ENCODE data around the gene ITPKB. TPM values are rescaled to one million over a fixed set of nuclear protein-coding genes. Genes with fewer than 3 reads are reported as not detected.

ITPKB gene
- total RNA-seq, 1 experiment from 2014 or later: 17.7 TPM

DNA sequence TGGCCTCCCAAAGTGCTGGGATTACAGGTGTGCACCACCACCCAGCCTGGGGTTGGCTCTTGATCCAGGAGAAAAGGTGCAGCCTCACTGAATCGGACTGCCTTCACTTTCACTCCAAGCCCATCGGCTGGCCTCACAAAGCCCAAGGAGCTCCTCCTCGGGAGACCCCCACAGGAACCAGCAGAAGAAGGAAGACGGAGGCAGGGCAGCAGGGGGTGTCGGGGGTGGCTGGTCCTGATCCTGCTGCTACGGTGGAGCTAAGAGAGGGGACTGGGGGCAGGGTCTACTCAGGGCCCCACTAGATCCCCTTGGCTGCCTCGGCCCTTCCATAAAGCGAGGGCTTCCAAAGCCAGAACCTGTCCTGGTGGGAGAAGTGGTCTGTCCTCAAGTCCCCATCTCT, 96.7 kb downstream of the ITPKB start:
- ChIA-PET POLR2A (ENCODE audit: unreplicated experiment) (no interaction called here), CTCF (no interaction called here)
- no TSS peak for BruUV-seq (replicated peaks)
- Histone ChIP-seq H3K27ac (ENCODE audit: low read length) (no peak overlapping the region), H3K79me2 (ENCODE audit: low read length) (no peaks in the 10 kb centered on the region), H2AFZ (ENCODE audit: low read length) (no peak overlapping the region), H3K4me2 (ENCODE audit: low read length) (no peak overlapping the region), H3K36me3 (ENCODE audit: low read depth, low read length) (0 out of 2 replicates have a peak, but pooled peaks cover under 1% of the 10 kb centered on the region), H3K4me3 (ENCODE audit: low read length) (no peak overlapping the region), H3K9me3 (ENCODE audit: low read length) (no peaks in the 10 kb centered on the region), H4K20me1 (ENCODE audit: low read length) (no peaks in the 10 kb centered on the region), H3K4me1 (ENCODE audit: insufficient read depth, low read length) (peaks cover 37% of the 10 kb centered on the region), H3K9me2 (replicated peaks; ENCODE audit: low read length) (no peaks in the 10 kb centered on the region), H3K9ac (ENCODE audit: low read length) (no peak overlapping the region), H3K27me3 (ENCODE audit: low read length) (no peaks in the 10 kb centered on the region), H3F3A (ENCODE audit: low read length, unreplicated experiment) (no peaks in the 10 kb centered on the region)
- ATAC-seq (no peak), DNase-seq (no peak)
- TF ChIP-seq EZH2 (IDR thresholded peaks at IDR 0.05; ENCODE audit: low read length, unreplicated experiment) (no peak), EZH2phosphoT487 (IDR thresholded peaks at IDR 0.05; ENCODE audit: borderline replicate concordance, low read length) (no peak)
- TF ChIP-seq, protein P1, sequence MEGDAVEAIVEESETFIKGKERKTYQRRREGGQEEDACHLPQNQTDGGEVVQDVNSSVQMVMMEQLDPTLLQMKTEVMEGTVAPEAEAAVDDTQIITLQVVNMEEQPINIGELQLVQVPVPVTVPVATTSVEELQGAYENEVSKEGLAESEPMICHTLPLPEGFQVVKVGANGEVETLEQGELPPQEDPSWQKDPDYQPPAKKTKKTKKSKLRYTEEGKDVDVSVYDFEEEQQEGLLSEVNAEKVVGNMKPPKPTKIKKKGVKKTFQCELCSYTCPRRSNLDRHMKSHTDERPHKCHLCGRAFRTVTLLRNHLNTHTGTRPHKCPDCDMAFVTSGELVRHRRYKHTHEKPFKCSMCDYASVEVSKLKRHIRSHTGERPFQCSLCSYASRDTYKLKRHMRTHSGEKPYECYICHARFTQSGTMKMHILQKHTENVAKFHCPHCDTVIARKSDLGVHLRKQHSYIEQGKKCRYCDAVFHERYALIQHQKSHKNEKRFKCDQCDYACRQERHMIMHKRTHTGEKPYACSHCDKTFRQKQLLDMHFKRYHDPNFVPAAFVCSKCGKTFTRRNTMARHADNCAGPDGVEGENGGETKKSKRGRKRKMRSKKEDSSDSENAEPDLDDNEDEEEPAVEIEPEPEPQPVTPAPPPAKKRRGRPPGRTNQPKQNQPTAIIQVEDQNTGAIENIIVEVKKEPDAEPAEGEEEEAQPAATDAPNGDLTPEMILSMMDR (conservative IDR thresholded peaks at IDR 0.05; ENCODE audit: low read depth, low read length): no peak
- intact Hi-C loops (cut with micrococcal nuclease): no loop called here

DNA sequence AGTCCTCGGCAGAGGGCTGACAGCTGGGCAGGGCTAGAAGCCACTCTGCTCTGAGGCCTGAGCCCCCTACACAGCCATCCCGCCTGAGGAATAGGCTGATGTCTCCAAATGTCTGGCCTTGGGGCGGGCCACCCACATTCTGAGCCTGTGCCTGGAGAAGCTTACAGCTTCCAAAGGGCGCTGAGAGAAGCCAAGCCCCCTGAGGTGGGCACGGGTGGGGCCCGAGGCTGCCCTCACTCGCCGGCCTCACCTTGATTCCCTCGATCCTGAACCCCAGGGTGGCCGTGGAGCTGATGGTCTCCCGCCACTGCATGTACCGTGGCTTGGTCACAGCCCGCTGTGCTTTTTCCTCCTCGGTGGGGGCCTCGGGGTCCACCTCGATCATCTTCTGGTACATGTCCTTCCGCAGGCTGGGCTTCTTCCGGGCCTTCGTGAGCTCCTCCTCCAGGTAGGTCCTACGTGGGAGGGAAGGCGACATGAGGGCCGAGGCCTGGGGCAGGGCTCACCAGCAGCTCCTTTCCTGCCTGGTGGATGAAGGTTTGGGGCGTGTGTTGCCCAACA, 97.3 kb downstream of the ITPKB start:
- Histone ChIP-seq H3K4me3 (ENCODE audit: low read length) (no peak overlapping the region), H3K4me1 (ENCODE audit: insufficient read depth, low read length) (peaks cover 37% of the 10 kb centered on the region), H4K20me1 (ENCODE audit: low read length) (no peaks in the 10 kb centered on the region), H3K9me3 (ENCODE audit: low read length) (no peaks in the 10 kb centered on the region), H3K4me2 (ENCODE audit: low read length) (no peak overlapping the region), H3K27ac (ENCODE audit: low read length) (no peak overlapping the region), H3K36me3 (ENCODE audit: low read depth, low read length) (no peaks in the 10 kb centered on the region), H3K27me3 (ENCODE audit: low read length) (no peaks in the 10 kb centered on the region), H3K9me2 (replicated peaks; ENCODE audit: low read length) (no peaks in the 10 kb centered on the region), H3K9ac (ENCODE audit: low read length) (no peak overlapping the region), H3F3A (ENCODE audit: low read length, unreplicated experiment) (no peaks in the 10 kb centered on the region), H2AFZ (ENCODE audit: low read length) (no peak overlapping the region), H3K79me2 (ENCODE audit: low read length) (no peaks in the 10 kb centered on the region)
- BruUV-seq (replicated peaks): no TSS peak
- intact Hi-C loops (cut with micrococcal nuclease): no loop called here
- TF ChIP-seq EZH2 (IDR thresholded peaks at IDR 0.05; ENCODE audit: low read length, unreplicated experiment) (no peak), EZH2phosphoT487 (IDR thresholded peaks at IDR 0.05; ENCODE audit: borderline replicate concordance, low read length) (no peak)
- TF ChIP-seq, protein P1 (conservative IDR thresholded peaks at IDR 0.05; ENCODE audit: low read depth, low read length): no peak
- CTCF ChIA-PET: no interaction called here
- POLR2A ChIA-PET (ENCODE audit: unreplicated experiment): interaction anchor here (0.5 to 0.7 kb wide), 2 partner anchors 174 to 181 kb away, joined by 3 to 6 read pairs; no protein-coding TSS in a partner anchor
- ATAC-seq (no peak), DNase-seq (no peak)

DNA sequence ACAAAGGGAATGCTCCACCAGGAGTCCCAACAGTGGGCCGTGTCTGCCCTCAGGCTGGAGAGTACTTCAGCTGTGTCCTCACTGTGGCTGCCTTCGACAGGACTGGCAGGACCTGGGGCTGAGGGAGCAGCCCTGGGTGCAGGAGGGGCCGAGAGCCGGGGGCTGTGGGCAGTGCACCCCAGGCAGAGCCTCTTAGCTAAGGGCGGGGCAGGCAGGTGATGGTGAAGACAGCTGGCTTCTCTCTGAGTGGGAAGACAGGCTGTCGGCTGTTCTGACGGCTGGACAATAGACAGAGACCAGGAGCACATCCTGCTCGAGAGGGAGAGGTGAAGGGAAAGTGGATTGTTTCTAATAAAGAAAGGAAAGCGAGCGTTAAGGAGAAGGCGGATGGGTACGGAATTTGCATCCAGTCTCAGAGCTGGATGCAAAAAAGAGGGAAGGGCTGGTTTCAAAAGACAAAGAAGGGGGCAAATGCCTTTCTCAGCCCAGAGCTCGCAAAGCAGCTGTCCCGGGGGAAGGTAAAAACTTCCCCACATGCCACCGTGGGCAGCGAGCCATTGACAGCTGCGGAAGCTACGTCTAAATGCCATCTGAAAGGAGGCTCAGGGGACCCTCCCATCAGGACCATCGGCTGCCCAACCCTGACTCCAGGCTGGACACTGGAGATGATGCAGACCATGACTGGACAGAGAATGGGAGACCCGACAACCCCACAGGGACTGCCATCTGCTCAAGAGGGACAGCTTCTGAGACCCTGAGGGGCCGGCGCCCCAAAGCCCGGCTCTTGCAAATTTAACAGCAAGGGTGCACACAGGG, 98.6 kb downstream of the ITPKB start:
- intact Hi-C loops (cut with micrococcal nuclease): no loop called here
- ATAC-seq (no peak), DNase-seq (no peak)
- ChIA-PET CTCF (no interaction called here), POLR2A (ENCODE audit: unreplicated experiment) (no interaction called here)
- Histone ChIP-seq H3K9ac (ENCODE audit: low read length) (no peak overlapping the region), H3F3A (ENCODE audit: low read length, unreplicated experiment) (no peaks in the 10 kb centered on the region), H3K27ac (ENCODE audit: low read length) (no peak overlapping the region), H3K9me2 (replicated peaks; ENCODE audit: low read length) (no peaks in the 10 kb centered on the region), H2AFZ (ENCODE audit: low read length) (no peak overlapping the region), H3K9me3 (ENCODE audit: low read length) (no peaks in the 10 kb centered on the region), H3K79me2 (ENCODE audit: low read length) (no peaks in the 10 kb centered on the region), H3K36me3 (ENCODE audit: low read depth, low read length) (no peaks in the 10 kb centered on the region), H3K4me2 (ENCODE audit: low read length) (no peak overlapping the region), H3K4me3 (ENCODE audit: low read length) (no peak overlapping the region), H3K4me1 (ENCODE audit: insufficient read depth, low read length) (peaks cover 34% of the 10 kb centered on the region), H4K20me1 (ENCODE audit: low read length) (no peaks in the 10 kb centered on the region), H3K27me3 (ENCODE audit: low read length) (no peaks in the 10 kb centered on the region)
- BruUV-seq (replicated peaks): no TSS peak
- TF ChIP-seq EZH2 (IDR thresholded peaks at IDR 0.05; ENCODE audit: low read length, unreplicated experiment): no peak
- TF ChIP-seq EZH2phosphoT487 (IDR thresholded peaks at IDR 0.05; ENCODE audit: borderline replicate concordance, low read length): no peak
- TF ChIP-seq, protein P1 (conservative IDR thresholded peaks at IDR 0.05; ENCODE audit: low read depth, low read length): no peak

Measured in PC-3 (cell line).